MM.1S (cell line): ENCODE results near the gene TDP1.

Source experiments
- EZH2 ChIP-seq: fragments of 300-600 bp; sonication (generic); optimal IDR thresholded peaks from 2 replicates; pipeline ENCODE3; 2017; ENCODE audit warnings: low read depth, mild to moderate bottlenecking, antibody characterized with exemption, low read length, mixed read lengths
- EZH2phosphoT487 ChIP-seq: fragments of 300-600 bp; sonication (generic); IDR thresholded peaks from 2 replicates; pipeline ENCODE4 v1.6.1; 2018; ENCODE audit warnings: antibody characterized with exemption, low read length
- TF ChIP-seq, protein P1 (sequence below): fragments of 300-600 bp; sonication (generic); IDR thresholded peaks from 2 replicates; pipeline ENCODE4 v1.5.1; 2016; ENCODE audit warnings: antibody characterized with exemption, low read length, mixed read lengths

DNA sequence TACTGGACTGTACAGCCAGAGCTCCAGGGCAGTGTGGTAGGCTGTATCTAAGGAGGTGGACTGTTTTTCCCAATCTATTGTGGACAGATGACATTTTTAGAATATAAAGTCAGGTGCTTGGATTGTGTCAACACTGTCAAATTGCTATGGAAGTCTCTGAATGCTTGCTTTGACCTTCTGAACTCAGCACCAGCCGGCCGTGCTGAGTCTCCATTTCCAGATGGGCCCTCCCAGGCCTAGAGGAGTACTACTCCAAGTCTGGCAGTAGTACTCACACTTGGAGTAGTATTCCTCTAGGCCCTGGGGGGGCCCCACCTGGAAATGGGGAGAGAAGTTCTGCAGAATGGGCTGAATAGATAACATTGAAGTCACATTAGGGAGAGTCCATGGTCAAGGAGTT, 89.9 kb downstream of the TDP1 start:
- TF ChIP-seq, protein P1, sequence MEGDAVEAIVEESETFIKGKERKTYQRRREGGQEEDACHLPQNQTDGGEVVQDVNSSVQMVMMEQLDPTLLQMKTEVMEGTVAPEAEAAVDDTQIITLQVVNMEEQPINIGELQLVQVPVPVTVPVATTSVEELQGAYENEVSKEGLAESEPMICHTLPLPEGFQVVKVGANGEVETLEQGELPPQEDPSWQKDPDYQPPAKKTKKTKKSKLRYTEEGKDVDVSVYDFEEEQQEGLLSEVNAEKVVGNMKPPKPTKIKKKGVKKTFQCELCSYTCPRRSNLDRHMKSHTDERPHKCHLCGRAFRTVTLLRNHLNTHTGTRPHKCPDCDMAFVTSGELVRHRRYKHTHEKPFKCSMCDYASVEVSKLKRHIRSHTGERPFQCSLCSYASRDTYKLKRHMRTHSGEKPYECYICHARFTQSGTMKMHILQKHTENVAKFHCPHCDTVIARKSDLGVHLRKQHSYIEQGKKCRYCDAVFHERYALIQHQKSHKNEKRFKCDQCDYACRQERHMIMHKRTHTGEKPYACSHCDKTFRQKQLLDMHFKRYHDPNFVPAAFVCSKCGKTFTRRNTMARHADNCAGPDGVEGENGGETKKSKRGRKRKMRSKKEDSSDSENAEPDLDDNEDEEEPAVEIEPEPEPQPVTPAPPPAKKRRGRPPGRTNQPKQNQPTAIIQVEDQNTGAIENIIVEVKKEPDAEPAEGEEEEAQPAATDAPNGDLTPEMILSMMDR: no peak
- TF ChIP-seq EZH2 (no peak), EZH2phosphoT487 (no peak)
